GM18907 (cell line): ENCODE data around the gene MEAF6.

Experiments used
- ATAC-seq: cut with Tn5 transposase; IDR thresholded peaks from one replicate; pipeline ENCODE4 v1.9.1; 2021; ENCODE audit warnings: mild to moderate bottlenecking, moderate library complexity; ENCODE audit not compliant: unreplicated experiment

Gene MEAF6

GRCh38 chr1:37485902-37486679, 28.5 kb downstream of the MEAF6 start:
- no peak for ATAC-seq

GRCh38 chr1:37484325-37485051, 30.1 kb downstream of the MEAF6 start:
- ATAC-seq = no peak

GRCh38 chr1:37483785-37484184, 30.8 kb downstream of the MEAF6 start:
- no peak for ATAC-seq

GRCh38 chr1:37482796-37483744, 31.5 kb downstream of the MEAF6 start:
- no peak for ATAC-seq

DNA sequence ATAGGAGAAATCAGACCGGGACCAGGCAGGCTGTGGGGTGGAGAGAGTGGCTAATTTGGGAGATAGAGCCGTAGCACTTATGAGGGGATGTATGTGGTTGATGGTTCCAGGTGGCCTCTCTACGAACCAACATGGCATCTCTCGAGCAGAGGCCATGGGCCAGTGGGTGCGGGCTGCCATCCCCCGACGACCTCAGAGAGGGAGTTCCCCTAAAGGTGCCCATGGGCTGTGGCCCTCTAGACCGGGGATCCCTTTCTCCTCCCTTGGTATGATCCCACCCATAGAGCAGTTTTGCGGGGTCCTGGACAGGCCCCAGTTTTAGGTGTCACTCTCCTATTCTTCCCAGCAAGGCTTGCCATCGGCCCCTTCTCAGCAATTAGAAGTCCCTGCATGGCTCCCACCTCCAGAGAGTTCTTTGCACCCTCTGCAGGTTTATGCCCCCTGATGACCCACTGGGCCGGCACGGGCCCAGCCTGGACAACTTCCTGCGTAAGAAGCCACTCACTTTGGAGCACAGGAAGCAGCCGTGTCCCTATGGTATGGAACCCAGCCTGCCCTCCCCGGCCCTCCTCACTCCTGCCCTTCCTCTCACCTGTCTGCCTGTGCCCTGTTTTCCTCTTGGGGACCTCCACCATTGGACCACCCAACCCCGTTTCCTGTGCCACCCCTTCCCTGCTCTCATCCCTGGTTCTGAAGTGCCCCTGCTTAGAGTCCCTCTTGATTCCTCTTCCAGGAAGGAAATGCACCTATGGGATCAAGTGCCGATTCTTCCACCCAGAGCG, 32.4 kb downstream of the MEAF6 start:
- no peak for ATAC-seq

- no peak for ATAC-seq
These were observed 33.1 kb downstream of the MEAF6 start for GRCh38 chr1:37481289-37482003.

GRCh38 chr1:37480581-37481288, 33.8 kb downstream of the MEAF6 start:
- ATAC-seq = no peak

DNA sequence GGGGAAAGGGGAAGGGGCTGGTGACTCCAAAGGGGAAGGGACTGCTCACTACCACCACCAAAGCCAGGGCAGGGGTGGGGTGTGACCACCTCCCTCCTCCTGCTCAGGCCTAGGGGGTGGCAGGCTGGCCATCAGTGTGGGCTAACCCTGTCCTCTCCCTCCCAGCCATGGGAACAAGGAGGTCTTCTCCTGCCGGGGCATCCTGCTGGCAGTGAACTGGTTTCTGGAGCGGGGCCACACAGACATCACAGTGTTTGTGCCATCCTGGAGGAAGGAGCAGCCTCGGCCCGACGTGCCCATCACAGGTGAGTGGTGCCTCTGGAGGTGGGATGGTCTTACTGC, 34.5 kb downstream of the MEAF6 start:
- ATAC-seq = no peak

- ATAC-seq = peak; percentile 29
These were observed 35.1 kb downstream of the MEAF6 start for GRCh38 chr1:37479255-37480124.

- no peak for ATAC-seq
These were observed 35.7 kb downstream of the MEAF6 start for GRCh38 chr1:37478890-37479254.

- no peak for ATAC-seq
These were observed 36.1 kb downstream of the MEAF6 start for GRCh38 chr1:37478451-37478881.

DNA sequence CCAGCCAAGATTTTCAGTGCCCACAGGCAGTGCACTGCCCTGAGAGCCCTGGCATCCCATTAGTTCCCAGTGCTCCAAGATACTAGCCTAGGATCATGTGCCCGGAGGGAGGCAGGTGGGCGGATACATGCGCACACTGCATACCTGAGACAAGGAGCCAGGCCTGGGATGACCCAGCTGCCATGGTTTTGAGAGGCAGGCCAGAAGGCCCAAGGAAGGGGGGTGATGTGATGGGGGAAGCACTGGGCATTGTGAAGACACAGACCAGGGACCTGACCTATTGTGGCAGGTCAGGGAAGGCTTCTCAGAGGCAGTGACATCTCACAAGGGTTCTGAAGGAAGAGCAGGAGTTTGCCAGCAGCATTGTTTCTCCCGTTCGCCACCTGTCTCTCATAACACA, 36.6 kb downstream of the MEAF6 start:
- no peak for ATAC-seq

DNA sequence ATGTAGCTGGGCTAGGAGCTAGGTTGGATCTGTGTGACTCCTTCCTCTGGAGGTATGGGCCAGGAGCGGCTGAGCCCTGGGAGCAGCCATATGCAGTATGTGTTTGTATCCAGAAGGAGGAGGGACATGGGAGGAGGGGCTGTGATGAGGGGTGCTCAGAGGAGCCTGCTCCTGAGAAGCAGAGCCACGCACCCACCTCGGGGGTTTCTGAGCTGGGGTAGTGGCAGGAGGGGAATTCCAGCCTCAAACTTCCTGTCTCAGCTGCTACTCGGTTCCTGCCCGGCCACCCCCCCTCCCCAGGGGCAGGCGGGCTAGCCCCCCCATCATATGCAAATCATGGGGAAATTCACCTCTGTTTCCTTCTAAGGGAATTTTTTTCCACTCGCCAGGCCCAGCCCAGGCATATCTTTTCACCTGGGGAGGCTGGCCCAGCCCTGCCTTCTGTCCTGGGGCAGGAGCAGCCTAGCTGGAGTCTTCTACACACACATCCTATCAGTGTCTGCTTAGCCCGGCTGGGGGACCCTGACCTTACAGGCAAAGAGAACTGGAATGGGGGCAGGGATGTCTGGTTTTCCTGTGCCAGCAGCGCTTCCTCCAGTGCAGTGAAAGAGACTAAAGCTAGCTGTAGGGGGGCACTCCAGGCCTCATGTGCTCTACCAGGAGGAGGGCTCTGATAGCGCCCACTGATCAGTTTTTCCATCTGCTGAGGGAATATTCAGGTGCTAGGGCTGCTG, 37.2 kb downstream of the MEAF6 start:
- peak; percentile 51 for ATAC-seq

GRCh38 chr1:37476460-37477197, 37.9 kb downstream of the MEAF6 start:
- no peak for ATAC-seq

DNA sequence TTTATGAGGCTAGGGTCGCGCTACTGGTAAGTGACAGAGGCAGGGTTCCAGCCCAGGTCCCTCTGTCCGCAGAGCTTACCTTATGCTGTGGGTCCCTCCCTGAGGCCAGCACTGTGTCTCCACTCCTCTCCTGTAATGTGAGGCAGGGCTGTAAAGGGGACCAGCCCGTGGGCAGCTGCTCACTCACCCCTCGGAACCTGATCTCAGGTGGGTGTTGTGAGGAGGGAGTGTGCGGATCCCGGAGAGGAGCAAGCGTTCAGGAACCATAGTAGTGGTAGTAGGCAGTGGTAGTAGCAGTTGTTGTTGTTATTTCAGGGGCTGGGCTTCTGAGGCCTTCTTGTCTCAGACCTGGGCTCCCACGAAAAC, 38.5 kb downstream of the MEAF6 start:
- no peak for ATAC-seq

GRCh38 chr1:37475380-37476086, 39.0 kb downstream of the MEAF6 start:
- ATAC-seq = no peak
